ENCODE measurements around the gene PAGE2B.

Gene PAGE2B

GRCh38 chrX:55088795-55089489, 14.1 kb downstream of the PAGE2B start, which contains the start of gene PAGE2:
Gene PAGE2 (plus strand): TSS chrX:55089018. CDS start chrX:55090021, 1,003 bp downstream.
- no peak for TF ChIP-seq CTCF (IDR thresholded peaks at IDR 0.05; ENCODE audit: low read depth, low read length)
- H3K4me3 ChIP-seq (ENCODE audit: low read depth, low read length), result no peak within 1 kb of the TSS

GRCh38 chrX:55098691-55099090, 23.9 kb downstream of the PAGE2B start:
- TF ChIP-seq CTCF (IDR thresholded peaks at IDR 0.05; ENCODE audit: low read depth, low read length), result no peak
- H3K4me3 ChIP-seq (ENCODE audit: low read depth, low read length), result no peak overlapping the region

- TF ChIP-seq CTCF (IDR thresholded peaks at IDR 0.05; ENCODE audit: low read depth, low read length), result no peak
- H3K4me3 ChIP-seq (ENCODE audit: low read depth, low read length), result no peak overlapping the region
Observed at GRCh38 chrX:55099162-55099561, 24.3 kb downstream of the PAGE2B start.

- no peak overlapping the region for H3K4me3 ChIP-seq (ENCODE audit: low read depth, low read length)
- TF ChIP-seq CTCF (IDR thresholded peaks at IDR 0.05; ENCODE audit: low read depth, low read length), result no peak
Observed at GRCh38 chrX:55102754-55103153, 27.9 kb downstream of the PAGE2B start.

GRCh38 chrX:55107262-55107661, 32.4 kb downstream of the PAGE2B start:
- H3K4me3 ChIP-seq (ENCODE audit: low read depth, low read length), result no peak overlapping the region
- no peak for TF ChIP-seq CTCF (IDR thresholded peaks at IDR 0.05; ENCODE audit: low read depth, low read length)

GRCh38 chrX:55107911-55108310, 33.1 kb downstream of the PAGE2B start:
- TF ChIP-seq CTCF (IDR thresholded peaks at IDR 0.05; ENCODE audit: low read depth, low read length), result no peak
- H3K4me3 ChIP-seq (ENCODE audit: low read depth, low read length), result no peak overlapping the region

- no peak overlapping the region for H3K4me3 ChIP-seq (ENCODE audit: low read depth, low read length)
- TF ChIP-seq CTCF (IDR thresholded peaks at IDR 0.05; ENCODE audit: low read depth, low read length), result no peak
Observed at GRCh38 chrX:55109306-55109705, 34.5 kb downstream of the PAGE2B start.

All from WI38 (cell line).